Frontal cortex (tissue), 4 donors: Measurements from ENCODE around the gene LRRTM1. TPM values are rescaled to one million over a fixed set of nuclear protein-coding genes. Genes with fewer than 3 reads are reported as not detected.

ENCODE experiments used
- DNase-seq, 2 donors: peaks; one replicate each; pipeline ENCODE4 v3.0.0; 2012; ENCODE audit warnings: low spot score in 2 of 2
- FAIRE-seq: peaks from 2 replicates; lab custom pipeline; 2012; peaks lifted over from hg19 to GRCh38; lab: Jason Lieb, UNC
- total RNA-seq: library from RNA; depleted of rRNA; stranded (reverse); fragments of >200 nt; gene quantifications from one replicate; pipeline ENCODE4 v1.2.3, GENCODE V29; 2014
- donor health status: control.
- donor health status: control.
- donor health status: control.

LRRTM1 gene
- total RNA-seq, 1 donor from 2014 or later: 11.4 TPM

- DNase-seq: no peak
- FAIRE-seq: no peak
These were observed 48.4 kb downstream of the LRRTM1 start for GRCh38 chr2:80255918-80256781.

GRCh38 chr2:80252294-80252986 lies 52.1 kb downstream of the LRRTM1 start:
- no peak for DNase-seq
- FAIRE-seq: no peak
